ENCODE results near the gene MRPL53.

The MRPL53 gene

DNA sequence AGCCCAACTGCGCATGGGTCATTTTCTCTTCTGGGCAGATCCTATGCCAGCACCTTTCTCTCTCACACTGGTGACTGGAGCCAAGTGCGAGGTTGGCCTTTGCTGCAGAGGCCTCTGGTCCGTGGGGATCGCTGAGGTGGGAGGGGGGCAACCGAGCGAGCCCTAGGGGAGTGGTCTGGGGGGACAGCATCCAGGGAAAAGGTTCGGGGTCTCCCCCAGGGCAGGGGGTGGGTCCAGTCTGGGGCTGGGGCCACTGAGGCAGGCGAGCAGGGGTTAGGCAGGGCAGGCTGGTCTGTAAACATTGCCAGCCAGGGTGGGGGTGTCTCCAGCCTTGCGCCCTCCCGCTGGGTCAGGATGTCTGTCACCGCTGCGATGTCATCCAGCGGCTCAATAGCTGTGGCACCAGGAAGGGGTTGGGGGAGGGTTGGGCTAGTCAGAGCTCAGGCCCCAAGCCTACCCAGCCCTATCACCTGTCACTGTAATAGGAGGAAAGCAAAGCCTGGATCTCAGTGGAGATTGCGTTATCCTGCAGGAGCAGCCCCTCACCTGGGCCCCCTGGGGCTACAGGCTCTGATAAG lies 46.2 kb downstream of the MRPL53 start:
- H3K9me3 ChIP-seq (ENCODE audit: insufficient read depth, low read depth, low read length), result no peaks in the 10 kb centered on the region
- H3K27ac ChIP-seq (ENCODE audit: low read length), result no peak overlapping the region
- peaks cover 66% of the 10 kb centered on the region for H3K36me3 ChIP-seq (ENCODE audit: insufficient read depth, low read depth, low read length)
- H3K4me1 ChIP-seq (ENCODE audit: insufficient read depth, low read length), result no peaks in the 10 kb centered on the region
- H3K4me3 ChIP-seq (ENCODE audit: low read length), result no peak overlapping the region
- peaks cover 17% of the 10 kb centered on the region for H3K27me3 ChIP-seq (ENCODE audit: insufficient read depth, low read length)
- no peak overlapping the region for H3K9ac ChIP-seq (ENCODE audit: low read depth, low read length)

DNA sequence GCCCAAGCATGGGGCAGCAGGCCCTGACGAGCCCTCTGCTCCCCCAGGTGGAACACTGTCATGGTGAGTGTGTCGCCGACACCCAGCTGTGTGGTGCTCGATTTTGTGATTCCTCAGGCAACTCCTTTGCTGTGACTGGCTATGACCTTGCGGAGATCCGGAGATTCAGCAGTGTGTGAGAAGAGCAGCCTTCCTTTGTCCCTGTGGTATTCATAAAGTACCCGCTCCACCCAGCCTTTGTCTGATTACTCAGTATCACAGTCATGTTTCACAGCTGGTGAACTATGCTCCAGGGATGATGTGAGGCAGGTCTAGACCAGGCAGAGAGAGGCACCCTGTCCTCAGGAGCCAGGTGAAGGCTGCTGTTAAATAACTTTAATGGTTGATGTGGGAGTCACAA lies 47.0 kb downstream of the MRPL53 start:
- Histone ChIP-seq H3K9me3 (ENCODE audit: insufficient read depth, low read depth, low read length) (no peaks in the 10 kb centered on the region), H3K36me3 (ENCODE audit: insufficient read depth, low read depth, low read length) (peaks cover 58% of the 10 kb centered on the region), H3K4me1 (ENCODE audit: insufficient read depth, low read length) (no peaks in the 10 kb centered on the region), H3K27me3 (ENCODE audit: insufficient read depth, low read length) (peaks cover 23% of the 10 kb centered on the region), H3K27ac (ENCODE audit: low read length) (no peak overlapping the region), H3K4me3 (ENCODE audit: low read length) (no peak overlapping the region), H3K9ac (ENCODE audit: low read depth, low read length) (no peak overlapping the region)

DNA sequence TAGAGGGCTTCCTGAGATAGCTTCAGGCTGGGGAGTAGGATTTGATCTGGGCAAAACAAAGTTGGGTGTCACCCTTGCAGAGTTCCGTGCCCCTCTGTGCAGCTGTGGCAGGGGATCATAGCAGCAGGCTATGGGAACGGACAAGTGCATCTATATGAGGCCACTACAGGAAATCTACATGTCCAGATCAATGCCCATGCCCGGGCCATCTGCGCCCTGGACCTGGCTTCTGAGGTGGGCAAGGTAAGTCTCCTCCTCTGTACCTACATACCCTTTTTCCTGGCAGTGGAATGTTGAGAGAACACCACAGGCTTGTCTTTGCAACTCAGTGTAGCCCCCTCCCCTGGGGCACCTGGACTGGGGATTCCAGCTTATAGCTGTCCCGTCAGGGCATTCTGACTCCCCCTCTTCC lies 47.5 kb downstream of the MRPL53 start:
- no peak overlapping the region for H3K27ac ChIP-seq (ENCODE audit: low read length)
- H3K36me3 ChIP-seq (ENCODE audit: insufficient read depth, low read depth, low read length), result peaks cover 54% of the 10 kb centered on the region
- H3K27me3 ChIP-seq (ENCODE audit: insufficient read depth, low read length), result peaks cover 28% of the 10 kb centered on the region
- H3K9ac ChIP-seq (ENCODE audit: low read depth, low read length), result no peak overlapping the region
- H3K4me1 ChIP-seq (ENCODE audit: insufficient read depth, low read length), result no peaks in the 10 kb centered on the region
- no peak overlapping the region for H3K4me3 ChIP-seq (ENCODE audit: low read length)
- H3K9me3 ChIP-seq (ENCODE audit: insufficient read depth, low read depth, low read length), result no peaks in the 10 kb centered on the region

DNA sequence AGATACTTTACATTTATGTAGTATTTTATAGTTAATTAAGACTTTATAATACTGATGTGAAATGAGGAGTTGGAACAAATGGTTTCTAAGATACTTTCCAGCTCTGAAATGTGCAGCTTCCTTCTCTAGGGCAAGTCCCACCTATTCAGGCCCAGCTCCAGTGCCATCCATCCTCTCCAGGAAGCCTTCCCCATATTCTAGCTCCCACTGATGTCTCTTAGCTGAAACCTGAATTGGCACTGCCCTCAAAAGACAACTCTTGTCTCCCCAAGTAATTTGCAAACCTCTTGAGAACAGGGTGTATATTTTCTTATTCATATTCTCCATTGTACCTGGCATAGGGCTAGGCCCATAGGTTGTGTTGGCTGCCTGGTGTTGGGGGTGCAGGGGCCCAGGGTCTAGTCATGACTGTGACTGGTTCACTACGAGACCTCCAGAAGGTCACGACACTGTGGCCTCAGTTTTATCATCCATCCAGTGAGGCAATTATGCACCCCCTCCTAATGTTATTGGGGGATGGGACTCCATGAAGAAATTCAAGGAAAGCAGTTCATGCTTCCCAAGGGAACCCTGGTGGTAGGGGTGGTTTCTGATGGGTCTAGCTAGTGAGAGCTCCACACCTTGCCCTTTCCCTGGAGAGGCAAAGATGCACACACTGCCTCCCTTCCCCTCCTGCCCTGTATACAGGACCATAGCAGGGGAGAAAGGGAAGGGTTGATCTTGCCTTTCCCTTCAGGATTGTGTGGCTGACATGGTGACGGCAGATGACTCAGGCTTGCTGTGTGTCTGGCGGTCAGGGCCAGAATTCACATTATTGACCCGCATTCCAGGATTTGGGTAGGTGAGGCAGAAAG lies 48.1 kb downstream of the MRPL53 start:
- H3K36me3 ChIP-seq (ENCODE audit: insufficient read depth, low read depth, low read length), result peaks cover 47% of the 10 kb centered on the region
- H3K9ac ChIP-seq (ENCODE audit: low read depth, low read length), result no peak overlapping the region
- no peaks in the 10 kb centered on the region for H3K4me1 ChIP-seq (ENCODE audit: insufficient read depth, low read length)
- H3K27me3 ChIP-seq (ENCODE audit: insufficient read depth, low read length), result peaks cover 31% of the 10 kb centered on the region
- no peak overlapping the region for H3K27ac ChIP-seq (ENCODE audit: low read length)
- no peak overlapping the region for H3K4me3 ChIP-seq (ENCODE audit: low read length)
- H3K9me3 ChIP-seq (ENCODE audit: insufficient read depth, low read depth, low read length), result no peaks in the 10 kb centered on the region

DNA sequence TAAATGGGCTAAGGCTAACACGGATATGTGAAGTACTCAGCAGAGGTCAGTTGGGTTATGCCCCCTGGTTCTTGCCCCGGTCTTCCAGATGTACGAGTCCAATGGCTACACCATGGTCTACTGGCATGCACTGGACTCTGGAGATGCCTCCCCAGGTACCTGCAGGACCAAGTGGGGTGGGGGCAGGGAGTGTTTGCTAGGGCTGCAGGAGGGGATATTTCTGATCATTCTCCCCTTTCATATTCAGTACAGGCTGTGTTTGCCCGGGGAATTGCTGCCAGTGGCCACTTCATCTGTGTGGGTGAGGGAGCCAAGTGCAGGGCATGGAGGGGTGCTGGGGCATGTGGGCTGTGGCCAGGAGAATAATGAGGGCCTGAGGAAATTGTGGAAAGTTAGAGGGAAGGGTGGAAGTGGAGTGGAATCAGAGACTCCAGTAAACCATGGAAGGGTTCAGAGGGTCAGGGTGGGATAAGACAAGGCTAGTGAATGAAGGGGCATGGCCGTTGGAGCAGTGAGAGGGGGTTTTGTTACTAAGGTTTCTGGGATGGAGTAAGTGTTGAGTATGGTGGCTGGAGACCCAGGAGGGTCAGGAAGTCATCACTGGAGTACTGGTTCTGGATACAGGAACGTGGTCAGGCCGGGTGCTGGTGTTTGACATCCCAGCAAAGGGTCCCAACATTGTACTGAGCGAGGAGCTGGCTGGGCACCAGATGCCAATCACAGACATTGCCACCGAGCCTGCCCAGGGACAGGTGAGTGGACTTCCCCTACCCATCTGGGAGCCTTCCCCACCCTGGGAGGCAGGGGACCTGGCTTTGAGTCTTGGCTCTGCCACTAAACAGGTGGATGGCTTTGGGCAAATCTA lies 49.0 kb downstream of the MRPL53 start:
- peaks cover 38% of the 10 kb centered on the region for H3K36me3 ChIP-seq (ENCODE audit: insufficient read depth, low read depth, low read length)

More for the DNA sequence above, 49.0 kb downstream of the MRPL53 start:
- Histone ChIP-seq H3K4me1 (ENCODE audit: insufficient read depth, low read length) (no peaks in the 10 kb centered on the region), H3K9me3 (ENCODE audit: insufficient read depth, low read depth, low read length) (no peaks in the 10 kb centered on the region), H3K4me3 (ENCODE audit: low read length) (no peak overlapping the region), H3K27ac (ENCODE audit: low read length) (no peak overlapping the region), H3K9ac (ENCODE audit: low read depth, low read length) (no peak overlapping the region), H3K27me3 (ENCODE audit: insufficient read depth, low read length) (peaks cover 31% of the 10 kb centered on the region)
